Frontal cortex (tissue), 4 donors: ENCODE measurements around the gene ABCC4. TPM values are rescaled to one million over a fixed set of nuclear protein-coding genes. Genes with fewer than 3 reads are reported as not detected.

ENCODE experiments used
- DNase-seq, 2 donors: peaks; one replicate each; pipeline ENCODE4 v3.0.0; 2012; ENCODE audit warnings: low spot score in 2 of 2
- FAIRE-seq: peaks from 2 replicates; lab custom pipeline; 2012; peaks lifted over from hg19 to GRCh38; lab: Jason Lieb, UNC
- total RNA-seq: library from RNA; depleted of rRNA; stranded (reverse); fragments of >200 nt; gene quantifications from one replicate; pipeline ENCODE4 v1.2.3, GENCODE V29; 2014
- donor health status: control.
- donor health status: control.
- donor health status: control.

Gene ABCC4
- total RNA-seq, 1 donor from 2014 or later: 9.0 TPM

- FAIRE-seq (no peak), DNase-seq (no peak)
These were observed 213.4 kb downstream of the ABCC4 start for GRCh38 chr13:95087746-95088305.

GRCh38 chr13:95086761-95087160, 214.5 kb downstream of the ABCC4 start:
- no peak for FAIRE-seq
- no peak for DNase-seq

DNA sequence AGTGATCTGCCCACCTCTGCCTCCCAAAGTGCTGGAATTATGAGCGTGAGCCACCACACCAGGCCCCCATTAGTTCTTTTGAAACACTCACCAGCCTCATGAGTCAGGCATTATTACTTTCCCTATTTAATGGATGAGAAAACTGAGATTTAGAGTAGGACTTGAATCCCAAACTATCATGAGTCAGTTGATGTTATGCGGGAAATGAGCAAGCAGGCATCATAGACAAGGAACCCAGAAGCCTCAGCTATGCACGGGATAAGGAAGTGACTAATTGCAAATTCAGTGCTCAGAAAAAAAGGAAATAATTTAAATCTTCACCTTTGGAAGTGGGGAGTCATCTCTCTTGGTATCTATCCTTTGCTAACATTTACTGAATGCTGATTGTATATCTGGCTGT, 217.5 kb downstream of the ABCC4 start:
- DNase-seq (no peak), FAIRE-seq (no peak)

- DNase-seq (no peak), FAIRE-seq (no peak)
These were observed 218.2 kb downstream of the ABCC4 start for GRCh38 chr13:95083066-95083465.

DNA sequence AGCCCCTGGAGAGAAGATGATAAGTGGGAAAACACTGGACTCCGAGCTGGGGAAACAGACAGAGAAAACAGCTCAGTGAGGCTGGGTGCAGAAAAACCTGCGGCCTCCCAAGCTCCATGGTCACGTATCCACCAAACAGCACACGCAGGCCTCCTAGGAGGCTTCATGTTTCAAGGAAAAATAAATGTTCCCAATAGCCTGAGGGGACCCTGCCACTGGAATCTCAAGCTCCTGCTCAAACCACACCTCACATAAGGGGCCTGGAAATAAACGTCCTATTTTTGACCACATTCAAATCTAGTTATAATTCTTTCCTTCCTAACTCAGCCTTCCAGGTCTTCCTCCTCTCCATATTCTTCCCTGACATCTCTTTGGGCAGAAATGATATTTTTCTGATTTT, 225.7 kb downstream of the ABCC4 start:
- no peak for DNase-seq
- FAIRE-seq: no peak

DNA sequence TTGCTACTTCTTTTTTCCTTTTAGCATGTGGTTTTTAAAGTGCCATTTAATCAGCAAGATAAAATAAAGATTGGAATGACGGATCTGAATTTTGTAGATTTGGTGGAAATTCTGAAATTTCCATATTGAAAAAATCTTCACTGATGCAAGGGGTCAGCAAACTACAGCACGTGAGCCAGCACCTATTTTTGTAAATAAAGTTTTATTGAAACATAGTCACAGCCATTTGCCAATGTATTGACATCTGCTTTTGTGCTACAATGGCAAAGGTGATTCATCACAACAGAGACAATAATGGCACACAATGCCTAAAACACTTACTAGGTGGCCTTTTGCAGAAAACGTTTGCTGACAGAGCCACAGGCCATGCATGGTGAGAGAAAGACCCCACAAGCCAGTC, 226.4 kb downstream of the ABCC4 start:
- FAIRE-seq (no peak), DNase-seq (no peak)

GRCh38 chr13:95073747-95074311, 227.4 kb downstream of the ABCC4 start:
- no peak for DNase-seq
- no peak for FAIRE-seq

DNA sequence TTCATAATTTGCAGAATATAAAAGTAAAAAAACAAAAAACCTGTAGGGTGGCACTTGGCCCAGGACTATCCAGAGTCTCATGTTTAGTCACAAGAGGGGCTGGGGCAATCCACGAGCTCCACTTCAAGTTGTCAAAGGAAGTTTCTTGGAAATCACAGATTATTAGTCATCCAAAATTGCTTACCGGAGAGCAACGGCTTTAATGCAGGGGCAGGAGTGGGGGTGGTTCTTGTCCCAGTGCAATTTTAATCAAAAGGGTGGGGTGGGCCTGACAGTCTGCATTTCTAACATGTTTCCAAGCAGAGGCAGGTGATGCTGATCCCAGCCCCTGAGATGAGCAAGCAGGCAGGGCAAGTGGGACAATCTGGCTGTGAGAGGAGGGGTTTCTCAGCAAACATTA, 233.9 kb downstream of the ABCC4 start:
- DNase-seq: no peak
- FAIRE-seq: no peak

- FAIRE-seq (no peak), DNase-seq (no peak)
These were observed 241.2 kb downstream of the ABCC4 start for GRCh38 chr13:95060014-95060519.

- no peak for DNase-seq
- no peak for FAIRE-seq
These were observed 241.9 kb downstream of the ABCC4 start for GRCh38 chr13:95059306-95059705.

DNA sequence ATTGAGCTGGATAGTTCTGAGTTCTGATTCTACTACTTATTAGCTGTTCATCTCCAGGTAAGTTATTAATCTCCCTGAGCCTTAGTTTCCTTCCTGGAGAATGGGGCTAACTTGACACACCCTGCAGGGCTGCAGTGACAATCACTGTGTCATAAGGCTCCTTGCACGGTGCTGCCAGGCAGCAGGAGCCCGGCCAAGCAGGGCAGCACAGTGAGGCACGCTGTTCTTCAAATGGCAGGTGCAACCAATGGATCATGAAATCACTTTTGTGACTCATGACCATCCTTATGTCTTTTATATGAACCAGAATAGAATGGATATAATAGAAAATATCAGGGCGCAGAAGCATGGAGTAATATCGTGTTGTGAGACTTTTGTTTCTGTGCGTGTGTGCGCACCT, 242.6 kb downstream of the ABCC4 start:
- FAIRE-seq (no peak), DNase-seq (no peak)

GRCh38 chr13:95056266-95056665, 245.0 kb downstream of the ABCC4 start:
- DNase-seq (no peak), FAIRE-seq (no peak)

DNA sequence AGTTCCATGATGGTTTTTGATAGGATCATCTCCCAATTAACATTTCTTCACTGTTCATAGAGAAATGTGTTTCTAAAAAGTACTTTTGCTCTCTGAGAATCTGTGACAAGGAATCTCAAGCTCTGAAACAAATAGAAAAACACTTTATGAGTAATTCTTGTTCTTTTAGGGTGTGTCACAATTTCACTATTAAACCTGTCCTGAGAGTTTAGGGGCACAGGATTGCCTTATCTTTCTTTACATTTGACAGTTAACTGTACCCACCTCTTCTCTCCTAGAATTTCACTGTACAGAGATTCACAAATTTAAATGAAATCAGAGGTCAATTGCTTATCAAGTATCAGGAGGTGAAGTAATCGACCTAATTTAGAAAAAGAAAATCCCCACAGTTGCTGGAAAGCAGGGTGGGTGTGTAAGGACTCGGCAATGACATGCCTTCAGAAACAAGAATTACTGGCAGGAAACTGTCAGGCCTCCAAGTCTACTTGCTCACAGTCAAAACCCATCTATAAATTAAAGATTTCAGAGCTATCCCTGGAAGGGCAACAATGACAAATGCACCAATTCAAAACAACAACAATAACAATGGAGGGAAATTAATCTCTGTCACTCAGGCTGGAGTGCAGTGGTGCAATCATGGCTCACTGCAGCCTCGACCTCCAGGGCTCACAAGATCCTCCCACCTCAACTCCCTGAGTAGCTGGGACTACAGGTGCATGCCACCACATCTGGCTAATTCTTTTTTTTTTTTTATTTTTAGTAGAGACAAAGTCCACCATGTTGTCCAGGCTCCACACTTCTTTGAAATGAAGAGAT, 250.2 kb downstream of the ABCC4 start:
- DNase-seq (no peak), FAIRE-seq (no peak)

DNA sequence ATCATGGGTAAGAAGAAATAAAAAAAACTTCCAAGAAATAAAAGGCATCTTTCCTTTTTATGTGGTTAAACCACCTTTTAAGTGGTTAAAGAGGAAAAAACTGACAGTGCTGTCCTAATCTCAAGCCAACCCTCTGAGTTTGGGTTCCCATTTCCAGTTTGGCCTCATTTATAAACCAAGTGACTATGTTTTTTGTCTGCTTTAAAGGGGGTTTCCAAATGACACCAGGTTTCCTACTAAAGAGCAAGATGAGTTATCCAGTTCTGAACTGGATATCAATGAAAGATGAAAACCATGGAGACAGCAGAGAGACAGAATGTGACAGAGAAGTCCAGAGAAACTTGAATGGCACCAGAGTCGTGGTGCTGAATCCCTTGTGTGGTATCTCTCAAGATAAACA, 251.5 kb downstream of the ABCC4 start:
- DNase-seq (no peak), FAIRE-seq (no peak)

GRCh38 chr13:95044452-95045205, 256.6 kb downstream of the ABCC4 start:
- FAIRE-seq: no peak
- no peak for DNase-seq

DNA sequence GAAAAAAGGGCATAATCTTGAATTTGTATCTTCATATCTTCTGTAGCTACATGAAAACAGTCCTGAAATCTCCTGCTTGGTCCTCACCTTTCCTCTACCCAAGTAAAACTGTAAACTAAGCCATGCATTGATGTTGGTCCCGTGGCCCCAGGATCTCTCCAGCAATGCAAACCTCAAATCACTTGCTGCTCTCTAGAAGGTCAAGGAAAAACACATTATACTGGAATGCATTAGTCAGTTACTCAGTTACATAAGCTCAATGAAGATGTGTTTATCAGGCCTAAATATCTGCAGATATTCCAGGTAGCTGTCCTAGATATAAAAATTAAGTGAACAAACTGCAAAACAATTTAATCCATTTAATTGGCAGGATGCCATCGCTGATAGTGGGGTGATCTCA, 261.8 kb downstream of the ABCC4 start:
- DNase-seq (no peak), FAIRE-seq (no peak)

- no peak for DNase-seq
- FAIRE-seq: no peak
These were observed 262.3 kb downstream of the ABCC4 start for GRCh38 chr13:95038949-95039348.

DNA sequence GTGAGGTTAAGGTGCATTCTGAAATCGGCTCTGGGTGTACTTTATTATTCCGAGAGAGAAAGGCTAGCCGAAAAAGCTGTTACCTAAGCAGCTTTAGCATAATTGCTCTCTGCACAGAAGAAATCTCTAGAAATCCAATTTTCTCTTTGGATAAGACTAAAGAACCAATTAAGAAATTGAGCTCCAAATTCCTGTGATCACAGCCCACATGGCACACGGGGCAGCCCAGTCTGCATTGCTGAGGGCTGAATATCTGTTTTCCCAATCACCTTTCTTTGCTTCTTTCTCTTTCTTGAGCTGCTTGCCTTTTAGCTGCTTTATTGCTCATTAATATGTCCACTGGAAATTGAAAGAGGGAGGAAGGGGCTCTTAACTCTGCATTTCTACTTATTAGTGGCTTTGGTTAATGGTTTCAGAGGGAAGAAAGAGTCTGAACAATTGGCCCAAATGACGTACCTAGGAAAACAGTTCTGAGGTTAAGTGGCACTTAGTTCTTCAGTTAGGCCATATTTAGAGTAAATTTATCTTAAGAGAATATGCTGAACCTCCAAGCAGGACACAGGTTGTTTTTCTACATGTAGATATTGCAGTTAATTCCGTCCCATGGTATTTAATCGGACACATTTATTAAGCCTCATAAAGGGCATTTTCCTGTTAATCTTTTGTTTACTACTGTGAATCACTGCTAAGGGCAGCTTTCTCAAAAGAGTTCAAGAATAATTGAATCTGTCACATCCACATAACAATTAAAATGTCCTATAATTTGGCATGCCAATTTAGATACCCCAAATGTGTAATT, 265.7 kb downstream of the ABCC4 start:
- FAIRE-seq (no peak), DNase-seq (no peak)

DNA sequence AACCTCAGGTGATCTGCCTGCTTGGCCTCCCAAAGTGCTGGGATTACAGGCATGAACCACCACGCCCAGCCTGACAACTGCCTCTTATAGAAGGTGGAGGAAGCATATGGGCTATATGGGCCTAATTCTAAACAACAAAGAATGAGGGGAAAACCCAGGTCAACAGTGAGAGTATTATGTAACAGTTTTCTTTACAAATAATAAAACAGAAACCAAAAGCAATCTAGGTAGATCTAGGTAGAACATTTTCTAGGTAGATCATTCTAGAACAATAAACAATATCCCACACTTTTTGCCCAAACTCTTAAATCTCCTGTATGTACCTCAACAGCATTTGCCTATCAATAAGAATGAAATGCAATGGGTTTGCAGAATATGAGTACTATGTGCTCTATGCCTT, 267.4 kb downstream of the ABCC4 start:
- FAIRE-seq (no peak), DNase-seq (no peak)

DNA sequence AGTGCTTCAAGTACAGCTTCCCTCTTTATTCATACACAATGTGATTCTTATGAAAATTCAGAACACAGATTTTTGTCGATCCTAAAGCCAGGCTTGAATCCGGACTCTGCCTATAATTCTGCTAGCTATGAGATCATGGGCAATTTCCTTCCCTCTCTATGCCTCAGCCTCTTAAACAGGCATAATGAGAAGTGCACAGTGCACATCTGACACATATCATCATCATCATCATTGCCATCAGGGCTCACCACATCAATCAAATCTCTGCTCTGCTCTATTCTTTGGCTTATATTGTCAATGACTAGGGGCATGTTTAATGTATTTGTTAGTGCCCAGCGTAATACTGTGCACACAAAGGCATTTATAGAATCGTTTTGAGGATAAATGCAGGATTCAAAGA, 269.1 kb downstream of the ABCC4 start:
- no peak for DNase-seq
- no peak for FAIRE-seq
